GM10266 (cell line): ENCODE data around the gene IRF2BPL.

Experiments
- DNase-seq: peaks from one replicate; pipeline ENCODE4 v3.0.0; 2012; ENCODE audit errors: extremely low spot score
- CTCF ChIP-seq: IDR thresholded peaks from 2 replicates; pipeline ENCODE4 v1.5.1; 2012; ENCODE audit warnings: mild to moderate bottlenecking, low read depth; ENCODE audit not compliant: control insufficient read depth, insufficient read depth; ENCODE audit errors: missing control alignments

The IRF2BPL gene

GRCh38 chr14:77006132-77006531 lies 22.4 kb downstream of the IRF2BPL start:
- no peak for TF ChIP-seq CTCF
- DNase-seq = no peak

GRCh38 chr14:77005559-77005958 lies 22.9 kb downstream of the IRF2BPL start:
- no peak for TF ChIP-seq CTCF
- DNase-seq = no peak

- no peak for TF ChIP-seq CTCF
- no peak for DNase-seq
Measured at GRCh38 chr14:77004711-77005460, 23.6 kb downstream of the IRF2BPL start.

GRCh38 chr14:77003960-77004710 lies 24.4 kb downstream of the IRF2BPL start:
- no peak for TF ChIP-seq CTCF
- no peak for DNase-seq

GRCh38 chr14:77002889-77003288 lies 25.6 kb downstream of the IRF2BPL start:
- TF ChIP-seq CTCF = no peak
- DNase-seq = no peak

GRCh38 chr14:77002335-77002734 lies 26.2 kb downstream of the IRF2BPL start:
- TF ChIP-seq CTCF = no peak
- DNase-seq = no peak
